Calu3 (cell line): ENCODE measurements around the gene MTREX. TPM values are rescaled to one million over a fixed set of nuclear protein-coding genes. Genes with fewer than 3 reads are reported as not detected.

Experiments
- BruUV-seq: library from RNA; stranded (reverse); fragments of 400-500 nt; replicated peaks from 2 replicates; lab custom pipeline; 2021; lab: Mats Ljungman, UMichigan
- CTCF ChIA-PET: fragments of 300-600 bp; sonication (Branson Sonifier 250); formaldehyde crosslinking; loops from one replicate; lab custom pipeline; 2022; ENCODE audit warnings: antibody characterized with exemption; lab: Charles Lee
- DNase-seq: peaks from one replicate; pipeline ENCODE4 v3.0.0; 2022
- H3K27ac Mint-ChIP-seq: one replicate; pipeline ENCODE4 v1.8.0; 2022; ENCODE audit warnings: mixed read lengths; ENCODE audit not compliant: unreplicated experiment
- H3K27me3 Mint-ChIP-seq: one replicate; pipeline ENCODE4 v1.8.0; 2022; ENCODE audit warnings: mixed read lengths; ENCODE audit not compliant: unreplicated experiment
- H3K36me3 Mint-ChIP-seq: one replicate; pipeline ENCODE4 v1.8.0; 2022; ENCODE audit warnings: mild to moderate bottlenecking, moderate library complexity, mixed read lengths; ENCODE audit not compliant: insufficient read depth, unreplicated experiment
- H3K4me1 Mint-ChIP-seq: one replicate; pipeline ENCODE4 v1.8.0; 2022; ENCODE audit warnings: mild to moderate bottlenecking, low read depth, mixed read lengths; ENCODE audit not compliant: unreplicated experiment
- H3K4me3 Mint-ChIP-seq: one replicate; pipeline ENCODE4 v1.8.0; 2022; ENCODE audit warnings: mild to moderate bottlenecking, low read depth, moderate library complexity, mixed read lengths; ENCODE audit not compliant: unreplicated experiment
- H3K9me3 Mint-ChIP-seq: one replicate; pipeline ENCODE4 v1.8.0; 2022; ENCODE audit warnings: low read depth, mixed read lengths; ENCODE audit not compliant: unreplicated experiment
- CTCF ChIP-seq: fragments of 200-600 bp; IDR thresholded peaks from one replicate; pipeline ENCODE4 v1.8.0; 2022; ENCODE audit warnings: antibody characterized with exemption; ENCODE audit not compliant: unreplicated experiment
- intact Hi-C: fragments of 100-400 bp; cut with micrococcal nuclease; formaldehyde crosslinking; loops from one replicate; pipeline ENCODE4 v1.10.0; 2022; ENCODE audit not compliant: unreplicated experiment
- total RNA-seq: library from RNA; stranded (reverse); gene quantifications from 2 replicates; pipeline ENCODE4 v1.2.3, GENCODE V29; 2022

The MTREX gene
- total RNA-seq, 1 experiment from 2014 or later: 73.9 TPM

GRCh38 chr5:55406292-55406691 is 98.5 kb downstream of the MTREX start:
- no TSS peak for BruUV-seq
- peaks cover 15% of the 10 kb centered on the region for H3K4me1 Mint-ChIP-seq

GRCh38 chr5:55407059-55407684 is 99.4 kb downstream of the MTREX start:
- intact Hi-C loops: loop anchor here (1.0 to 5.0 kb wide), 3 partner anchors 140 to 285 kb away; partner anchors contain the start of gene CDC20B
- Mint-ChIP-seq H3K27me3 (no peaks in the 10 kb centered on the region), H3K4me1 (peaks cover 15% of the 10 kb centered on the region), H3K4me3 (no peak overlapping the region), H3K36me3 (peaks cover 6% of the 10 kb centered on the region), H3K9me3 (no peaks in the 10 kb centered on the region), H3K27ac (no peak overlapping the region)
- TF ChIP-seq CTCF: peak; percentile 22
- peak; percentile 22 for DNase-seq
- BruUV-seq: no TSS peak
- CTCF ChIA-PET: interaction anchor here (0.6 to 1.7 kb wide), 2 partner anchors 270 to 285 kb away, joined by 3 to 6 read pairs; no protein-coding TSS in a partner anchor

More at GRCh38 chr5:55406292-55406691, 98.5 kb downstream of the MTREX start:
- peaks cover 6% of the 10 kb centered on the region for H3K36me3 Mint-ChIP-seq
- DNase-seq: no peak
- H3K4me3 Mint-ChIP-seq: no peak overlapping the region
- H3K27ac Mint-ChIP-seq: no peak overlapping the region
- intact Hi-C loops: loop anchor here (5.0 kb wide), 2 partner anchors 141 to 234 kb away; partner anchors contain the start of gene CDC20B
- H3K27me3 Mint-ChIP-seq: no peaks in the 10 kb centered on the region
- no peaks in the 10 kb centered on the region for H3K9me3 Mint-ChIP-seq
- no peak for TF ChIP-seq CTCF
- CTCF ChIA-PET: interaction anchor here (0.6 to 1.7 kb wide), 2 partner anchors 124 to 286 kb away, joined by 3 to 6 read pairs; no protein-coding TSS in a partner anchor

- Mint-ChIP-seq H3K36me3 (peaks cover 6% of the 10 kb centered on the region), H3K4me3 (peak overlapping the region; percentile 1), H3K4me1 (peaks cover 15% of the 10 kb centered on the region), H3K27me3 (no peaks in the 10 kb centered on the region), H3K9me3 (no peaks in the 10 kb centered on the region), H3K27ac (no peak overlapping the region)
- CTCF ChIA-PET: interaction anchor here (0.7 kb wide), 1 partner anchor 284 kb away, joined by 3 read pairs; no protein-coding TSS in a partner anchor
- no peak for DNase-seq
- BruUV-seq: no TSS peak
- TF ChIP-seq CTCF: no peak
- intact Hi-C loops: loop anchor here (1.0 to 5.0 kb wide), 3 partner anchors 139 to 284 kb away; partner anchors contain the start of gene CDC20B
These were observed 100.2 kb downstream of the MTREX start for GRCh38 chr5:55407984-55408383.

GRCh38 chr5:55409775-55410174 is 102.0 kb downstream of the MTREX start:
- H3K27ac Mint-ChIP-seq: no peak overlapping the region

More at GRCh38 chr5:55409775-55410174, 102.0 kb downstream of the MTREX start:
- intact Hi-C loops: loop anchor here (5.0 kb wide), 2 partner anchors 138 to 237 kb away; partner anchors contain the start of gene CDC20B
- Mint-ChIP-seq H3K4me3 (no peak overlapping the region), H3K27me3 (no peaks in the 10 kb centered on the region), H3K36me3 (peaks cover 2% of the 10 kb centered on the region), H3K4me1 (peaks cover 27% of the 10 kb centered on the region), H3K9me3 (no peaks in the 10 kb centered on the region)
- DNase-seq: no peak
- BruUV-seq: no TSS peak
- TF ChIP-seq CTCF: no peak
- CTCF ChIA-PET: interaction anchor here (0.6 kb wide), 2 partner anchors 32 to 230 kb away, joined by 3 to 5 read pairs; no protein-coding TSS in a partner anchor
